GM19452 (cell line): ENCODE results near the gene TMEM214.
"Not testable (repeated sequence)": the region's sequence is repeated elsewhere in the genome, so short reads cannot be mapped to it uniquely, and the experiment has no call there.

Experiments used
- ATAC-seq: cut with Tn5 transposase; IDR thresholded peaks from one replicate; pipeline ENCODE4 v1.9.1; 2021; ENCODE audit not compliant: unreplicated experiment

Gene TMEM214

DNA sequence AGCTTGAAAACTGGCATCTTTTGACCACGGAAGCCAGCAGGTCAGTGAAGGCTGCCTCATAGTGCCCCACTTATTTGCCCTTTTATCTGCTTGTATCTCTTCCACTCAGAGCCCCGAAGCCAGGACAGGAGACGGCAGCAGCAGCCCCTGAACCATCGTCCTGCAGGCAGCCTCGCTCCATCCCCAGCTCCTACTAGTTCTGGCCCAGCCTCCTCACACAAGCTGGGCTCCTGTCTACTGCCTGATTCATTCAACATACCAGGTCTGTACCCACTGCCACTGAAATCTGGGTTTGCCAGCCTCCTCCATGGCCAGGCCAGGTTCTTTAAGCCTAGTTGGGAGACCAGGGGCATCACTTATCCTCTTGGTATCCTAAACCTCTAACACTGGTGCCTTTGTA, 34.6 kb downstream of the TMEM214 start:
- no peak for ATAC-seq

GRCh38 chr2:27069436-27069835, 36.7 kb downstream of the TMEM214 start:
- no peak for ATAC-seq

- no peak for ATAC-seq
Measured at GRCh38 chr2:27069961-27070618, 37.3 kb downstream of the TMEM214 start.

DNA sequence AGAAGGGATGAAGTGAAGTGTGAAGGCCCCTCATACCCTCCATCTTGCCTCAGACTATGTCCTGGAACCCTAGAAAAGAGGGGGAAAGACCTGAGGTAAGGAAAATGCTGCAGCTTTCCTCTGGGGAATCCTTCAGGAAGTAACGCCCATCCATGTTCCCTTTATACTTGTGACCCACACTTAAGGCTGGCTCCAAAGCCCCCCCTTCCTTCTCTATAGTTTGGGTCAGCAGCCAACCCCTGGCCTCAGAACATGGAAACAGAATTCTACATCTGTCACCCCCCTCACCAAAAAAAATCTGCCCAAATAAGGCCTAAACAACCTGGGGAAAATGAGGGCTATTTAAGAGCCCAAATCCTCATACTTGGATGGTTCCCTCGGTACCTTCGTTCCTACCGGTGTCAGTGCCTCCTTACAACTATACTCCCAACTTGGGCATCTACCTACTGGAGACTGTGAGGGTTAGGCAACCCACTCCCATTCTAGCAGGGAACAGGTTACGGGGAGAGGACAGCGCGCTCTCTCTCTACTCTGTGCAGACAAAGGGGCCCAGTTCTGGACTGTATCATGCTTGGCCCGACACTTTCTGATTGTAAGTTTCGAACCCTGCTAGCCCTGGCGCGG, 38.0 kb downstream of the TMEM214 start:
- ATAC-seq = no peak

- ATAC-seq = peak; percentile 80
Measured at GRCh38 chr2:27071277-27071989, 38.7 kb downstream of the TMEM214 start, which contains the start of gene OST4. TSS of gene OST4 (minus strand) at chr2:27071654.

DNA sequence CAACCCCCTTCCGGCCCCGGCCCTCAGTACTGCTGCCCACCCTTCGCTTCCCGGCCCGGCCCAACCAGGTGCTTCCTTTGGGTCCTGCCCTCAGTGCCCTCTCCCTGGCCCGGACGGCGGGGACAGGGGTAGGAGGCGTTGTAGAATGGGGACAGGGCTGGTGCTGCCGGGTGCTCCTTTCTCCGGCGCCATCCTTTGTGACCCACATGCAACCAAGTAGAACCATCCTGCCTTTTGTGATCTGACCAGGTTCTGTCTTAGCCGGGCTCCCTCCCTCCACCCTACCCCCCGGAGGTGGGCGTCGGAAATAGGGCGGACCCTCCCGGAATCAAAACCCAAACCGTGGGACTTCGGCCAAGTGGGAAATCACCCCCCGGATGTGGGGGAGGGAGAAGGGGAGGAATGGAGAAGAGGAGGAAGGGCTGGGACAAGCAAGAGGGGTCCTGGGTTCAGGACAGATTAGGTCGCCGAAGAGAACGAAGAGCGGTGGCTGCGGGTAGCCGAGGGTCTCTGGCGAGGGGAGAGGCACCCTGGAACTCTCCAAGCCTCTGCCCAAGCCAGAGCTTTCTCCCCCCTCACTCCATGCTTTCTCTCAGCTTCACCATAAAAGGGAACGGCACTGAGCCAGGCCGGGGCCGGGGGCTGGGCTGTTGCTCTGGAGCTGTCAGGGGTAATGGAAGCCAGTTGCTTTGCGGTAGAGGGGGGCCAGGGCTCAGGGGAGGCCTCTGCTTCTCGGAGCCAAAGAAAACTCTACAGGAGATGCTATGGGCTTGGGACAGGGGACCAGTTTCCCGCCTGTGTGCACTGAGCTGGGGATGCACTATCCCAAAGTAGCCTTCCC, 39.4 kb downstream of the TMEM214 start:
- no peak for ATAC-seq

DNA sequence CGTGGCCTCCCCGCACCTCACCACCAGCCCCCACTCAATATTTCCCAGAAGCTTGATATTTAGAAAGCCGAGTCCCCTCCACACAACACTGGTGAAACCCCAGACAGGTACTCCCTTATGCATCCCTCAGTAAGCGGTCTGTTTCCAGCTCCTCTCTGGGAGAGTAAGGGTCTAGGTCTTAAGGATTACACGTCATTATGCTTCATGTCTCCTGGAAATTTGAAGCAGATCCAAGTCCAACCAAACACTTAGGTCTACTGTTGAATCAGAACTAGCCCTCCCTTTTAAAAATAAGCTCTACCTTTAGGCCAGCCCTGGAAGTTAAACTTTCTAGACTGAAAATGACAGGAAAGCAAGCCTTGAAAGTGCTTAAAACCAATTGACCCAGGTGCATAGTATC, 40.2 kb downstream of the TMEM214 start:
- ATAC-seq = no peak

- ATAC-seq = no peak
Measured at GRCh38 chr2:27073782-27074181, 41.0 kb downstream of the TMEM214 start.

DNA sequence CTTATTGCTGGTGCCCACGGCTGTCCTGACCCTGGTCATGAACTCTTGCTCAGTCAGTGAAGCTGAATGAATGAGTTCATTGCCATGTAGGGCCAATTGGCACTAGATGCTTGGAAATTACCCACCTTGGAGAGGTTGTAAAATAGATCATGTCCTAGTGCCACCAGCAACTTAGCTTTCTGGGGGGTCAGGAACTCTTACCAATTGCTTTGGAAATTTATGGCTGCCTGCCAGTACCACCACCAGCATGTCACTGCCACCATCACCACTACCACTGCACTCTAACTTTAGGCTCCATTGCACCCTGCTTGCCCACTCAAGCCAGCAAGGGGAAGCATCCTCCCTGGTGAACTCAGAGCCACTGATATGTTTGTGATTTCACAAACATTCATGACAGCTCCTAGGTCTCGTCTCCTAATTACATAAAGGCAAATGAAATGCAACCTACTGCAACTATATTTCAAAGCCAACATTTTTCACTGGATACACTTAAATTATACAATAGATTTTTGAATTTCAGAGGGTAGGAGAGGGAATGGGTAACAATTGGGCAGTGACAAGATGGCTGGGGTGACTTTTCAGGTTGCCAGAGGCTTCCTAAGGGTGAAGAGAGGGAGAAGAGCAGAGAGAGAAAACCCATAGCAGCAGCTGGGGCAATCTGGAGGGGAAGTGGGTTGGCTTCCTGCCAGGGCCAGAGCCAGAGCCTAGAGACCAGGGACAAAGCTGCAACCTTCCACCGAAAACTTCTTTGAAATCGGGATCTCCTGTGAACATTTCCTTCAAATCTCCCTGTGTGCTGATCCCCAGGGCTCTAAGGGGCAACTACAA, 42.2 kb downstream of the TMEM214 start:
- no peak for ATAC-seq

GRCh38 chr2:27075566-27075871, 42.8 kb downstream of the TMEM214 start:
- not testable (repeated sequence) for ATAC-seq

DNA sequence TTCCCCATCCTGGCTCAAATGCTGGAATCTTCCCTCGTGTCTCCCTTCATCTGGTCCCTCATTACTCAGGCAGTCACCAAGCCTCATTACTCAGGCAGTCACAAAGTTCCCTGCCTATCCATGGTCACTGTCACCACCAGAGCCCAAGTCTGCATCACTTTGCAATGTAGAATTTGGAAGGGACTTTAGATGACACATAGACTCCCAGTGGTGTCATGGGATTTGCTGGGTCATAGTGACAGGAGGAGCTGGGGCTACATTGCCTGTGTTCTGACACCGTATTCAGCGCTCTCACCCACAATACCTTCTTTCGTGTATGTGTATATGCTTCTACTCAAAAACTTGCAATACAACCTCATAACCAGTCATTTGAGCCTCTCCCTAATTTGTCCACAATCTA, 43.6 kb downstream of the TMEM214 start:
- no peak for ATAC-seq

DNA sequence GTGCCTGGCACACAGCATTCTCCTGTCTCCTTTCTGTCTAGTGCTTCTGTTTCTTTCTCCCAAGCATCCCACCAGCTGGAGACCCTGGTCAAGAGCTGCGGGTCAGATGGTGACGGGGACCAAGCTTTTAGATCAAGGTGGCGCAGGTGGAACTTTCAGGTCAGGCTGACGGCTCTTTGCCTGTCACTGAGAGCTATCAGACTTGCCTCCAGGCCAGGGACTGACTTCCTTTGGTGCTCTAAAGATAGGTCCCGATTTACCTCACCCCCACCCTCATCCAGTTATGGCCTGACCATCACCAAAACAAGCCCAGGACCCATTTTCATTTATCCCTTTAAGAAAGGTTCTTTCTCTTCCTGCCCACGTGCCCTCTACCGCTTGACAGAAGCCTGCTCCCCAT, 44.5 kb downstream of the TMEM214 start:
- no peak for ATAC-seq

GRCh38 chr2:27078267-27079194, 45.8 kb downstream of the TMEM214 start, which contains the start of gene EMILIN1:
TSS of gene EMILIN1 (plus strand) at chr2:27078615. CDS start at chr2:27079066, 451 bp downstream.
- ATAC-seq = no peak

- ATAC-seq = no peak
Measured at GRCh38 chr2:27079233-27080139, 46.7 kb downstream of the TMEM214 start.

- ATAC-seq = no peak
Measured at GRCh38 chr2:27080140-27080469, 47.3 kb downstream of the TMEM214 start.

- ATAC-seq = no peak
Measured at GRCh38 chr2:27080603-27080936, 47.8 kb downstream of the TMEM214 start.

- ATAC-seq = no peak
Measured at GRCh38 chr2:27081984-27082772, 49.4 kb downstream of the TMEM214 start.
